Neural progenitor cell (in vitro differentiated cells): Measurements from ENCODE around the gene ERN1. TPM values are rescaled to one million over a fixed set of nuclear protein-coding genes. Genes with fewer than 3 reads are reported as not detected.
"Not testable (repeated sequence)": the region's sequence is repeated elsewhere in the genome, so short reads cannot be mapped to it uniquely, and the experiment has no call there.

Experiments used
- DNase-seq: peaks from one replicate; pipeline ENCODE4 v3.0.0-alpha.2; 2016; ENCODE audit warnings: low spot score
- H2AFZ ChIP-seq: fragments of 200-600 bp; sonication (generic); replicated peaks from 2 replicates; pipeline ENCODE4 v1.6.1; 2016; ENCODE audit warnings: antibody characterized with exemption
- H3F3A ChIP-seq: fragments of 200-600 bp; sonication (generic); 2 replicates; pipeline ENCODE4 v1.6.1; 2016; ENCODE audit warnings: antibody characterized with exemption, low read depth
- H3K27ac ChIP-seq: fragments of 200-600 bp; sonication (generic); 2 replicates; pipeline ENCODE4 v1.5.1; 2016; ENCODE audit warnings: mild to moderate bottlenecking
- H3K27me3 ChIP-seq: fragments of 200-600 bp; sonication (generic); 2 replicates; pipeline ENCODE4 v1.6.1; 2016; ENCODE audit warnings: mild to moderate bottlenecking, moderate library complexity
- H3K36me3 ChIP-seq: fragments of 200-600 bp; sonication (generic); 2 replicates; pipeline ENCODE4 v1.5.1; 2016
- H3K4me1 ChIP-seq: fragments of 200-600 bp; sonication (generic); 2 replicates; pipeline ENCODE4 v1.6.1; 2016; ENCODE audit warnings: mixed run types
- H3K4me2 ChIP-seq: fragments of 200-600 bp; sonication (generic); 2 replicates; pipeline ENCODE4 v1.6.1; 2016
- H3K4me3 ChIP-seq: fragments of 200-600 bp; sonication (generic); 2 replicates; pipeline ENCODE4 v1.5.1; 2016
- H3K79me2 ChIP-seq: fragments of 200-600 bp; sonication (generic); 2 replicates; pipeline ENCODE4 v1.6.1; 2016; ENCODE audit warnings: low read depth
- H3K9ac ChIP-seq: fragments of 200-600 bp; sonication (generic); 2 replicates; pipeline ENCODE4 v1.6.1; 2016
- H3K9me3 ChIP-seq: fragments of 200-600 bp; sonication (generic); 2 replicates; pipeline ENCODE4 v1.5.1; 2016; ENCODE audit warnings: low read depth
- H4K20me1 ChIP-seq: fragments of 200-600 bp; sonication (generic); 2 replicates; pipeline ENCODE4 v1.6.1; 2016; ENCODE audit warnings: low read depth
- H3K27ac Mint-ChIP-seq: 3 replicates; pipeline ENCODE4 v1.8.0; 2021; ENCODE audit warnings: mixed read lengths
- H3K27me3 Mint-ChIP-seq: 2 replicates; pipeline ENCODE4 v1.8.0; 2022; ENCODE audit warnings: low read depth, mild to moderate bottlenecking, inconsistent platforms, moderate library complexity, mixed read lengths; ENCODE audit not compliant: insufficient read depth
- H3K36me3 Mint-ChIP-seq: 3 replicates; pipeline ENCODE4 v1.8.0; 2021; ENCODE audit warnings: mixed read lengths
- H3K4me1 Mint-ChIP-seq: 3 replicates; pipeline ENCODE4 v1.8.0; 2021; ENCODE audit warnings: mixed read lengths
- H3K4me3 Mint-ChIP-seq: 3 replicates; pipeline ENCODE4 v1.8.0; 2021; ENCODE audit warnings: mild to moderate bottlenecking, moderate library complexity, mixed read lengths
- H3K9me3 Mint-ChIP-seq: 3 replicates; pipeline ENCODE4 v1.8.0; 2020; ENCODE audit warnings: mixed read lengths
- CTCF ChIP-seq: fragments of 200-600 bp; sonication (generic); IDR thresholded peaks from 2 replicates; pipeline ENCODE4 v1.5.1; 2017; ENCODE audit warnings: antibody characterized with exemption, mild to moderate bottlenecking
- EZH2 ChIP-seq: fragments of 200-600 bp; sonication (generic); IDR thresholded peaks from 2 replicates; pipeline ENCODE4 v1.6.1; 2017; ENCODE audit warnings: antibody characterized with exemption, mild to moderate bottlenecking, moderate library complexity
- EZH2phosphoT487 ChIP-seq: fragments of 200-600 bp; sonication (generic); IDR thresholded peaks from 2 replicates; pipeline ENCODE4 v1.6.1; 2017; ENCODE audit warnings: antibody characterized with exemption
- total RNA-seq: library from RNA; depleted of rRNA; stranded (reverse); fragments of >200 nt; gene quantifications from 2 replicates; pipeline ENCODE4 v1.2.3, GENCODE V29; 2015; ENCODE audit warnings: low replicate concordance

Gene ERN1
- total RNA-seq, 1 donor from 2014 or later = 2.4 TPM

- Mint-ChIP-seq H3K9me3 (no peaks in the 10 kb centered on the region), H3K4me1 (peaks cover 4% of the 10 kb centered on the region), H3K4me3 (no peak overlapping the region), H3K36me3 (no peaks in the 10 kb centered on the region), H3K27ac (no peak overlapping the region), H3K27me3 (peaks cover 10% of the 10 kb centered on the region)
- Histone ChIP-seq H3K36me3 (no peaks in the 10 kb centered on the region), H3K27me3 (peaks cover 11% of the 10 kb centered on the region), H3K4me3 (no peak overlapping the region), H3K9ac (no peak overlapping the region), H3K4me2 (no peak overlapping the region), H3K79me2 (no peaks in the 10 kb centered on the region), H3K4me1 (peaks cover 5% of the 10 kb centered on the region), H3F3A (no peaks in the 10 kb centered on the region), H2AFZ (no peak overlapping the region), H4K20me1 (no peaks in the 10 kb centered on the region), H3K27ac (no peak overlapping the region), H3K9me3 (no peaks in the 10 kb centered on the region)
- no peak for DNase-seq
- TF ChIP-seq EZH2phosphoT487 (no peak), EZH2 (no peak), CTCF (no peak)
Measured at GRCh38 chr17:64024215-64024654, 105.7 kb downstream of the ERN1 start.

- Mint-ChIP-seq H3K36me3 (no peaks in the 10 kb centered on the region), H3K4me3 (no peak overlapping the region), H3K27ac (no peak overlapping the region), H3K9me3 (no peaks in the 10 kb centered on the region), H3K4me1 (peaks cover 4% of the 10 kb centered on the region), H3K27me3 (peaks cover 10% of the 10 kb centered on the region)
- Histone ChIP-seq H3K9ac (no peak overlapping the region), H3K27me3 (peaks cover 11% of the 10 kb centered on the region), H3K4me2 (no peak overlapping the region), H3K36me3 (no peaks in the 10 kb centered on the region), H3K9me3 (no peaks in the 10 kb centered on the region), H3F3A (no peaks in the 10 kb centered on the region), H3K4me1 (peaks cover 5% of the 10 kb centered on the region), H2AFZ (no peak overlapping the region), H3K79me2 (no peaks in the 10 kb centered on the region), H3K27ac (no peak overlapping the region), H4K20me1 (no peaks in the 10 kb centered on the region), H3K4me3 (no peak overlapping the region)
- DNase-seq = no peak
- TF ChIP-seq EZH2 (no peak), EZH2phosphoT487 (no peak), CTCF (no peak)
Measured at GRCh38 chr17:64022611-64023063, 107.3 kb downstream of the ERN1 start.

GRCh38 chr17:64020056-64020766 is 109.7 kb downstream of the ERN1 start, which contains the start of gene ICAM2:
Gene ICAM2, minus strand, starts transcription at chr17:64020633. Its CDS starts 13,942 bp downstream, at chr17:64006691.
- peaks cover 4% of the 10 kb centered on the region for H3K27me3 Mint-ChIP-seq
- H3K36me3 Mint-ChIP-seq = no peaks in the 10 kb centered on the region
- H3K9me3 Mint-ChIP-seq = no peaks in the 10 kb centered on the region
- no peak for DNase-seq
- Histone ChIP-seq H3K79me2 (no peaks in the 10 kb centered on the region), H3K9me3 (no peaks in the 10 kb centered on the region), H3K27ac (no peak within 1 kb of the TSS), H3F3A (no peaks in the 10 kb centered on the region), H3K27me3 (no peaks in the 10 kb centered on the region), H2AFZ (peak within 1 kb of the TSS; percentile 98), H3K9ac (no peak within 1 kb of the TSS), H3K4me3 (no peak within 1 kb of the TSS), H4K20me1 (no peaks in the 10 kb centered on the region), H3K4me2 (peak within 1 kb of the TSS; percentile 35), H3K4me1 (peaks cover 5% of the 10 kb centered on the region), H3K36me3 (no peaks in the 10 kb centered on the region)
- no peak within 1 kb of the TSS for H3K4me3 Mint-ChIP-seq
- TF ChIP-seq EZH2 = no peak
- no peak for TF ChIP-seq CTCF
- no peak for TF ChIP-seq EZH2phosphoT487
- no peak within 1 kb of the TSS for H3K27ac Mint-ChIP-seq
- peaks cover 2% of the 10 kb centered on the region for H3K4me1 Mint-ChIP-seq

- not testable (repeated sequence) for H3K4me2 ChIP-seq, H4K20me1 ChIP-seq, H3K9me3 ChIP-seq, H3K27me3 Mint-ChIP-seq, H3K9ac ChIP-seq, H3K9me3 Mint-ChIP-seq, H3K79me2 ChIP-seq, H3K4me1 ChIP-seq, H3K36me3 Mint-ChIP-seq, H3K4me1 Mint-ChIP-seq, H3K36me3 ChIP-seq, H3F3A ChIP-seq, H3K27me3 ChIP-seq, H3K27ac ChIP-seq, DNase-seq, H3K27ac Mint-ChIP-seq, H3K4me3 ChIP-seq, H3K4me3 Mint-ChIP-seq
- peak overlapping the region; percentile 98 for H2AFZ ChIP-seq
Measured at GRCh38 chr17:64019551-64019961, 110.4 kb downstream of the ERN1 start.
